HG02678 (cell line): ENCODE measurements around the gene NOTCH2.

Experiments
- ATAC-seq: cut with Tn5 transposase; IDR thresholded peaks from one replicate; pipeline ENCODE4 v1.9.1; 2021; ENCODE audit warnings: mild to moderate bottlenecking, moderate library complexity; ENCODE audit not compliant: unreplicated experiment

The NOTCH2 gene

GRCh38 chr1:119882132-119883049 is 187.1 kb downstream of the NOTCH2 start:
- no peak for ATAC-seq

DNA sequence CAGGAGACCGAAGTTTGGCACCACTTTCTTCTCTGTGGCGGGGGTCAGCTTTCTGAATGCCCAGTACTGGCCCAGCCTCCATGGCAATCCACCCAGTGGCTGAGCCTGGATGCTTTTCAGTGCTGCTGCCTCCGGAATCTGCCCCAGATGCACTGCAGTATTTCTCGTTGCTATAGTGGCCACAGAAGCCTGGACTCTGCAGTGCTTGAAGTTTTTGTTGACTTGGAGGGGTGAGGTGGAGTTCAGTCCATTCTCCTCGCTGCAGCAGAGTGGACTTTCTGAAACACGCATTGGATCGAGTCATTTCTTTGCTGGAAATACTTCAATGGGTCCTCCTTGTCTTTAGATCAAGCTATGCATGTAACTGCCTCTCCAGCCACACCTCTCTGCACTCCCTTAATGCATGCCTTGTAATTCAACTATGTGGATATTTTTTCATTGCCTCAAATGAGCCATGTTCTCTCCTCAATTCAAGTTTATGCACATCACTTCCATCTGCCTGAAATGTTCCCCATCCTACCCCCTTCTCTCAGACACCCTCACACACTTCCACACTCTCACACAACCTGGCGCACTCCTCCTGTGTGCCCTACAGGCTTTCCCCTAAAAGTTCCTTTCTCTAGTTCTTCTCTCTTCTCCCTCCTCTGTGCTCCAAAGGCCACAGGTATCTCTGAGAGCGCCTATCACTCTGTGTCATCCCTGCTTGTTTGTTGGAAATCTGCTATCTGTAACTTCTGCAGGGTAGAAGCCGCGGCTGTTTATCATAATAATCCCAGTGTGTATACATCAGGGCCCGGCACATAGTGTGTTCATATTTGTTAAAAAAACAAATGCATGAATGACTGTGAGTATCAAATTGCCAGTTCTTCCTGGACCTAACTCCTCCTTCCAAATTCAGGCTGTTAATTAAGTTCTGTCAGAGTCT is 189.7 kb downstream of the NOTCH2 start:
- no peak for ATAC-seq

- no peak for ATAC-seq
Observed at GRCh38 chr1:119878171-119878570, 191.3 kb downstream of the NOTCH2 start.

- no peak for ATAC-seq
Observed at GRCh38 chr1:119874186-119874585, 195.3 kb downstream of the NOTCH2 start.

GRCh38 chr1:119873135-119874015 is 196.1 kb downstream of the NOTCH2 start:
- ATAC-seq, result no peak

- no peak for ATAC-seq
Observed at GRCh38 chr1:119871881-119872280, 197.6 kb downstream of the NOTCH2 start.

- ATAC-seq, result no peak
Observed at GRCh38 chr1:119870917-119871596, 198.4 kb downstream of the NOTCH2 start.

DNA sequence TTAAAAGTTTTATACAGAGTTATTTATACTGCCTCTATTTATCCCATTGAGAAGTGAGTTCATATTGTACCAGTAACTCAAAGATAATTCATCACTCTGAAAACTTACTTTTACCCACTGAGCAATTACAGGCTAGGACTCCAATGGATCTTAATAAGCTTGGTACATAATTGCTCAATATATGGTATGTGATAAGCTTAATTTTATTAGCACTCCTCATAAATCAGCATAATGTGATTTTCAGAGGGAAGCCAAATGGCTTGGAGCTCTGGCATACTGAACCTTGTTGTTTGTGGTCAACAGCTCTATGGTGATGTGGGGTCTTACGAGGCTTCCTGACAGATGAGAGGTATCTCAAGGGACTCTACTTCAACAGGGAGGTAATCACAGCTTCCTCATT is 199.5 kb downstream of the NOTCH2 start:
- ATAC-seq, result no peak

GRCh38 chr1:119868176-119868575 is 201.3 kb downstream of the NOTCH2 start:
- no peak for ATAC-seq

- ATAC-seq, result no peak
Observed at GRCh38 chr1:119866451-119866850, 203.0 kb downstream of the NOTCH2 start.

GRCh38 chr1:119865627-119866026 is 203.8 kb downstream of the NOTCH2 start:
- ATAC-seq, result no peak

GRCh38 chr1:119862276-119862675 is 207.2 kb downstream of the NOTCH2 start:
- ATAC-seq, result no peak
